HEK293 (cell line): ENCODE measurements around the gene S1PR3.

ENCODE experiments used
- CTCF ChIA-PET: fragments of 350-600 bp; formaldehyde crosslinking; extraction: SDS; loops from one replicate; lab custom pipeline; 2021; ENCODE audit warnings: antibody characterized with exemption; lab: Yijun Ruan, JAX
- POLR2A ChIA-PET: fragments of 300-600 bp; formaldehyde crosslinking; extraction: SDS; loops from one replicate; lab custom pipeline; 2020; ENCODE audit warnings: antibody characterized with exemption, inconsistent platforms; lab: Yijun Ruan, JAX
- H3K27ac ChIP-seq: fragments of 200-500 bp; sonication (Bioruptor generic); 2 replicates; pipeline ENCODE4 v1.5.1; 2014; ENCODE audit warnings: low read depth, low read length, control low read depth, inconsistent platforms; ENCODE audit errors: extremely low read depth
- H3K36me3 ChIP-seq, 2 experiments: fragments of 200-500 bp in 1 of 2; sonication (Bioruptor generic) in 1 of 2; 1 replicate in 1 of 2; 2 replicates in 1 of 2; pipeline ENCODE4 v1.5.1; 2014 to 2017; ENCODE audit warnings: inconsistent platforms in 2 of 2, low read length in 2 of 2; ENCODE audit not compliant: control insufficient read depth in 2 of 2, insufficient read depth in 1 of 2
- H3K4me1 ChIP-seq: fragments of 200-500 bp; sonication (Bioruptor generic); 2 replicates; pipeline ENCODE4 v1.5.1; 2014; ENCODE audit warnings: mild to moderate bottlenecking, low read length, inconsistent platforms; ENCODE audit not compliant: control insufficient read depth, insufficient read depth
- H3K4me3 ChIP-seq: 2 replicates; pipeline ENCODE4 v1.5.1; 2011; ENCODE audit warnings: low read depth, mild to moderate bottlenecking, control low read depth, low read length, moderate library complexity
- H3K9me3 ChIP-seq: fragments of 200-500 bp; sonication (Bioruptor generic); 2 replicates; pipeline ENCODE4 v1.5.1; 2014; ENCODE audit warnings: low read depth, low read length, inconsistent platforms; ENCODE audit not compliant: control insufficient read depth, insufficient read depth
- GLIS2 ChIP-seq: fragments of 450-650 bp; formaldehyde crosslinking; IDR thresholded peaks from 2 replicates; pipeline ENCODE4 v1.5.1; 2016; ENCODE audit warnings: missing biosample characterization, missing genetic modification characterization
- HOXC10 ChIP-seq: sonication (generic); formaldehyde crosslinking; IDR thresholded peaks from 2 replicates; pipeline ENCODE4 v1.8.1; 2023; ENCODE audit warnings: mild to moderate bottlenecking, missing genetic modification reagents
- HOXD13 ChIP-seq: sonication (generic); formaldehyde crosslinking; IDR thresholded peaks from 2 replicates; pipeline ENCODE4 v1.8.0; 2022; ENCODE audit warnings: missing genetic modification reagents, borderline replicate concordance
- KLF16 ChIP-seq: fragments of 450-650 bp; formaldehyde crosslinking; IDR thresholded peaks from 2 replicates; pipeline ENCODE4 v1.5.1; 2017; ENCODE audit warnings: missing biosample characterization, missing genetic modification characterization
- RBAK ChIP-seq: fragments of 450-650 bp; formaldehyde crosslinking; IDR thresholded peaks from 2 replicates; pipeline ENCODE4 v1.5.1; 2016; ENCODE audit warnings: missing biosample characterization, missing genetic modification characterization
- REST ChIP-seq: fragments of 450-650 bp; formaldehyde crosslinking; IDR thresholded peaks from 2 replicates; pipeline ENCODE4 v1.5.1; 2016; ENCODE audit warnings: missing biosample characterization, missing genetic modification characterization
- TCF7L2 ChIP-seq: IDR thresholded peaks from 2 replicates; pipeline ENCODE4 v1.6.1; 2011; ENCODE audit warnings: low read depth, mild to moderate bottlenecking, inconsistent platforms, low read length, moderate library complexity, borderline replicate concordance
- TRIM28 ChIP-seq: IDR thresholded peaks from 2 replicates; pipeline ENCODE4 v1.6.1; 2011; ENCODE audit warnings: low read length, control low read depth, borderline replicate concordance
- ZBTB20 ChIP-seq: fragments of 450-650 bp; formaldehyde crosslinking; IDR thresholded peaks from 2 replicates; pipeline ENCODE4 v1.5.1; 2016; ENCODE audit warnings: missing biosample characterization, missing genetic modification characterization
- ZFP69B ChIP-seq: fragments of 450-650 bp; formaldehyde crosslinking; IDR thresholded peaks from 2 replicates; pipeline ENCODE4 v1.5.1; 2016; ENCODE audit warnings: missing biosample characterization, missing genetic modification characterization
- ZNF157 ChIP-seq: fragments of 450-650 bp; formaldehyde crosslinking; IDR thresholded peaks from 2 replicates; pipeline ENCODE4 v1.5.1; 2016; ENCODE audit warnings: missing biosample characterization, missing genetic modification characterization
- ZNF24 ChIP-seq: fragments of 450-650 bp; formaldehyde crosslinking; IDR thresholded peaks from 2 replicates; pipeline ENCODE4 v1.5.1; 2016; ENCODE audit warnings: missing biosample characterization, missing genetic modification characterization
- ZNF26 ChIP-seq: fragments of 450-650 bp; formaldehyde crosslinking; IDR thresholded peaks from 2 replicates; pipeline ENCODE4 v1.5.1; 2016; ENCODE audit warnings: missing biosample characterization, missing genetic modification characterization
- ZNF311 ChIP-seq: fragments of 450-650 bp; formaldehyde crosslinking; IDR thresholded peaks from 2 replicates; pipeline ENCODE4 v1.5.1; 2017; ENCODE audit warnings: missing biosample characterization, missing genetic modification characterization, borderline replicate concordance
- ZNF324 ChIP-seq: fragments of 450-650 bp; formaldehyde crosslinking; IDR thresholded peaks from 2 replicates; pipeline ENCODE4 v1.5.1; 2016; ENCODE audit warnings: missing biosample characterization, missing genetic modification characterization
- ZNF354C ChIP-seq: fragments of 450-650 bp; formaldehyde crosslinking; IDR thresholded peaks from 2 replicates; pipeline ENCODE4 v1.5.1; 2016; ENCODE audit warnings: missing biosample characterization, missing genetic modification characterization, low read depth, borderline replicate concordance
- ZNF416 ChIP-seq: fragments of 450-650 bp; formaldehyde crosslinking; IDR thresholded peaks from 2 replicates; pipeline ENCODE4 v1.5.1; 2016; ENCODE audit warnings: missing biosample characterization, missing genetic modification characterization
- ZNF423 ChIP-seq: fragments of 450-650 bp; formaldehyde crosslinking; IDR thresholded peaks from 2 replicates; pipeline ENCODE4 v1.5.1; 2016; ENCODE audit warnings: missing biosample characterization, missing genetic modification characterization
- ZNF501 ChIP-seq: fragments of 450-650 bp; formaldehyde crosslinking; IDR thresholded peaks from 2 replicates; pipeline ENCODE4 v1.5.1; 2016; ENCODE audit warnings: missing biosample characterization, missing genetic modification characterization
- ZNF513 ChIP-seq: fragments of 450-650 bp; IDR thresholded peaks from 2 replicates; pipeline ENCODE4 v1.5.1; 2018; ENCODE audit warnings: missing biosample characterization, missing genetic modification characterization
- ZNF623 ChIP-seq: fragments of 450-650 bp; formaldehyde crosslinking; IDR thresholded peaks from 2 replicates; pipeline ENCODE4 v1.5.1; 2016; ENCODE audit warnings: missing biosample characterization, missing genetic modification characterization
- ZNF645 ChIP-seq: fragments of 450-650 bp; formaldehyde crosslinking; IDR thresholded peaks from 2 replicates; pipeline ENCODE4; 2016; ENCODE audit warnings: missing biosample characterization, missing genetic modification characterization
- ZNF660 ChIP-seq: fragments of 450-650 bp; IDR thresholded peaks from 2 replicates; pipeline ENCODE4 v1.5.1; 2018; ENCODE audit warnings: missing biosample characterization, mild to moderate bottlenecking, missing genetic modification characterization
- ZNF670 ChIP-seq: fragments of 450-650 bp; formaldehyde crosslinking; IDR thresholded peaks from 2 replicates; pipeline ENCODE4 v1.5.1; 2016; ENCODE audit warnings: missing biosample characterization, missing genetic modification characterization, low read depth
- ZNF701 ChIP-seq: fragments of 450-650 bp; formaldehyde crosslinking; IDR thresholded peaks from 2 replicates; pipeline ENCODE4 v1.5.1; 2016; ENCODE audit warnings: missing biosample characterization, missing genetic modification characterization
- ZSCAN5A ChIP-seq: fragments of 450-650 bp; formaldehyde crosslinking; IDR thresholded peaks from 2 replicates; pipeline ENCODE4 v1.5.1; 2016; ENCODE audit warnings: missing biosample characterization, missing genetic modification characterization

S1PR3 gene

GRCh38 chr9:89005323-89005722, 14.1 kb downstream of the S1PR3 start (continued):
- no peak for TF ChIP-seq ZNF501
- no peak for TF ChIP-seq REST
- no peak for TF ChIP-seq ZFP69B (tag by site-specific recombination)
- no peak for TF ChIP-seq HOXC10 (CRISPR knock-in tag)
- no peak for TF ChIP-seq ZNF157 (tag by site-specific recombination)
- TF ChIP-seq ZNF416 = no peak

- H3K27ac ChIP-seq = no peak overlapping the region
- no peaks in the 10 kb centered on the region for H3K9me3 ChIP-seq
- H3K36me3 ChIP-seq = peaks cover 0 to 22% of the 10 kb centered on the region in 2 experiments; a peak in 1 of 3 replicates
- H3K4me3 ChIP-seq = no peak overlapping the region
- ChIA-PET CTCF (interaction anchor here (0.7 kb wide), 1 partner anchor 192 kb away, joined by 3 read pairs; no protein-coding TSS in a partner anchor), POLR2A (no interaction called here)
- TF ChIP-seq ZNF513 (tag by site-specific recombination) = no peak
- no peak for TF ChIP-seq ZNF26 (tag by site-specific recombination)
- no peak for TF ChIP-seq TCF7L2
- TF ChIP-seq TRIM28 = no peak
- no peak for TF ChIP-seq ZNF670 (tag by site-specific recombination)
- TF ChIP-seq ZNF354C (tag by site-specific recombination) = no peak
- TF ChIP-seq ZNF660 = no peak
- no peak for TF ChIP-seq HOXD13 (CRISPR knock-in tag)
- TF ChIP-seq ZNF311 = no peak
- TF ChIP-seq ZNF701 (tag by site-specific recombination) = no peak
- TF ChIP-seq ZSCAN5A (tag by site-specific recombination) = no peak
- TF ChIP-seq GLIS2 (tag by site-specific recombination) = no peak
- TF ChIP-seq KLF16 (tag by site-specific recombination) = no peak
- TF ChIP-seq ZNF423 (tag by site-specific recombination) = no peak
- no peak for TF ChIP-seq ZNF24 (tag by site-specific recombination)
- TF ChIP-seq ZNF623 = no peak
- TF ChIP-seq ZNF324 (tag by site-specific recombination) = no peak
- no peak for TF ChIP-seq ZNF645 (tag by site-specific recombination)
- no peak for TF ChIP-seq RBAK (tag by site-specific recombination)
- TF ChIP-seq ZBTB20 (tag by site-specific recombination) = no peak
- H3K4me1 ChIP-seq = no peaks in the 10 kb centered on the region
Measured at GRCh38 chr9:89006267-89006666, 15.0 kb downstream of the S1PR3 start.
